HepG2 (cell line): ENCODE measurements around the gene PEPD. TPM values are rescaled to one million over a fixed set of nuclear protein-coding genes. Genes with fewer than 3 reads are reported as not detected.

Source experiments
- HDAC6 ChIP-seq: fragments of 200-600 bp; sonication (generic); IDR thresholded peaks from 2 replicates; pipeline ENCODE4 v1.7.0; 2017; ENCODE audit warnings: mild to moderate bottlenecking, antibody characterized with exemption, low read length, low read depth
- MYNN ChIP-seq: sonication (generic); formaldehyde crosslinking; IDR thresholded peaks from 2 replicates; pipeline ENCODE4 v1.4.0; 2020; ENCODE audit warnings: mild to moderate bottlenecking, low read depth, missing genetic modification reagents
- SNRNP70 ChIP-seq: fragments of 200-400 bp; formaldehyde crosslinking; IDR thresholded peaks from 2 replicates; pipeline ENCODE4 v1.6.1; 2017; ENCODE audit warnings: mild to moderate bottlenecking, low read depth, low read length, moderate library complexity
- TAF15 ChIP-seq: fragments of 200-400 bp; formaldehyde crosslinking; IDR thresholded peaks from one replicate; pipeline ENCODE4 v1.6.1; 2018; ENCODE audit warnings: mild to moderate bottlenecking, low read depth, low read length; ENCODE audit not compliant: poor library complexity, severe bottlenecking
- ZIK1 ChIP-seq: sonication (generic); formaldehyde crosslinking; IDR thresholded peaks from 2 replicates; pipeline ENCODE4 v1.5.0; 2020; ENCODE audit warnings: mild to moderate bottlenecking, low read depth, missing genetic modification reagents, borderline replicate concordance
- ZNF550 ChIP-seq: sonication (generic); formaldehyde crosslinking; IDR thresholded peaks from 2 replicates; pipeline ENCODE4 v1.4.0; 2020; ENCODE audit warnings: mild to moderate bottlenecking, missing genetic modification reagents, borderline replicate concordance
- ZNF713 ChIP-seq: sonication (generic); formaldehyde crosslinking; IDR thresholded peaks from 2 replicates; pipeline ENCODE4 v1.4.0; 2020; ENCODE audit warnings: mild to moderate bottlenecking, missing genetic modification reagents
- polyA plus RNA-seq, 8 experiments: library from polyadenylated mRNA; depleted of rRNA in 3 of 8; stranded (reverse) in 7 of 8; unstranded in 1 of 8; fragments of >200 nt; fragmentation: Illumina TruSeq in 4 of 8; extraction: Trizol in 4 of 8; gene quantifications; 2 replicates each; pipeline versions ENCODE4 v1.2.1 to v1.2.3, GENCODE V29; 2011 to 2016; ENCODE audit warnings: low read depth in 4 of 8, missing spikeins in 1 of 8, mixed read lengths in 1 of 8; ENCODE audit not compliant: insufficient read depth in 1 of 8
- total RNA-seq, 5 experiments: library from RNA; depleted of rRNA; stranded (reverse); fragments of >200 nt; fragmentation: Illumina TruSeq; extraction: Trizol; gene quantifications; 2 replicates each; pipeline ENCODE4 v1.2.3, GENCODE V29; 2016; ENCODE audit warnings: low read depth in 1 of 5
- TF ChIP-seq, protein P1 (sequence below): sonication (generic); formaldehyde crosslinking; IDR thresholded peaks from 2 replicates; pipeline ENCODE4 v1.5.0; 2020; ENCODE audit warnings: mild to moderate bottlenecking, missing genetic modification reagents, borderline replicate concordance
- TF ChIP-seq, protein P2 (sequence below): IDR thresholded peaks from 2 replicates; pipeline ENCODE4 v1.6.1; 2016
- TF ChIP-seq, protein P3 (sequence below): sonication (generic); IDR thresholded peaks from 2 replicates; pipeline ENCODE4 v1.6.1; 2016; ENCODE audit warnings: low read depth, borderline replicate concordance
- TF ChIP-seq, protein P4 (sequence below): sonication (generic); formaldehyde crosslinking; IDR thresholded peaks from 2 replicates; pipeline ENCODE4 v1.8.0; 2022; ENCODE audit warnings: mild to moderate bottlenecking, missing genetic modification reagents, borderline replicate concordance
- TF ChIP-seq, protein P5 (sequence below): sonication (generic); formaldehyde crosslinking; IDR thresholded peaks from 2 replicates; pipeline ENCODE4 v1.5.0; 2020; ENCODE audit warnings: missing genetic modification reagents
- TF ChIP-seq, protein P6 (sequence below): sonication (generic); formaldehyde crosslinking; IDR thresholded peaks from 2 replicates; pipeline ENCODE4 v1.4.0; 2020; ENCODE audit warnings: missing genetic modification reagents

The PEPD gene
- total and polyA plus RNA-seq, 2 of the 13 experiments (the other 11 are each of a cell fraction or from before 2014, with no cell fraction given), result 60.7 to 75.1 TPM

DNA sequence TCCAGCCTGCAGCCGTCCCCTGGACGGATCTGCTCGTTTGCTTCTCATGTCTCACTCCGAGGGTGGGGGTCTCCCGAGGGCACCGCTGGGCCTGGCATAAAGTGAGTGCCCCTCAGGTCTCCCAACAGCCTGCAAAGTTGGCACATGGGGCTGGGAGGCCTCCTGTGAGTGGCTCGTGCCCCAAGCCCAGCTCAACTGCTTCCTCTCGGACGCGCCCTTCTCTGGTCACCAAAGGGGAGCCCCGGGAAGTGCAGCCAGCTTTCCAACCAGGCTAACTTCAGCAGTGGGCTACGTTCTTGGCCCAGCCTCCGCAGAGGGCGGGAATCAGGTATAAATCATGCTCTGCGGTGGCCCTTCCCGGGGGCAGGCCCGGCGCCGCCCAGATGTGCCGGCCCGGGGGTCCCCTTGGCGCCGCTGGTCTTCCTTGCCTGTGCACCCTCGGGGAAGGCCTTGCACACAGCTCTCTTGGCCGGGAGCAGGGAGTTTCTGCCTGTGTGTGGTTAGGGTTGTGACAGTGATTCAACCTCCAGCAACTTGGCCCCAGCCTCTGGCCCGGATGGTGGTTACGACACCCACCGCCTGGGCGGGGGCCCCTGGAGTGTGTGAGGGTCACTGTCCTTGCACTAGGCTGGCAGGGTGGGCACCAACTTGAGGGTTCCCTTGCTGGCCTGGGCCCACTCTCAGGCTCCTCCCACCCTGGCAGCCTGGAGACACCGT, 127.4 kb downstream of the PEPD start (continued):
- TF ChIP-seq, protein P1, sequence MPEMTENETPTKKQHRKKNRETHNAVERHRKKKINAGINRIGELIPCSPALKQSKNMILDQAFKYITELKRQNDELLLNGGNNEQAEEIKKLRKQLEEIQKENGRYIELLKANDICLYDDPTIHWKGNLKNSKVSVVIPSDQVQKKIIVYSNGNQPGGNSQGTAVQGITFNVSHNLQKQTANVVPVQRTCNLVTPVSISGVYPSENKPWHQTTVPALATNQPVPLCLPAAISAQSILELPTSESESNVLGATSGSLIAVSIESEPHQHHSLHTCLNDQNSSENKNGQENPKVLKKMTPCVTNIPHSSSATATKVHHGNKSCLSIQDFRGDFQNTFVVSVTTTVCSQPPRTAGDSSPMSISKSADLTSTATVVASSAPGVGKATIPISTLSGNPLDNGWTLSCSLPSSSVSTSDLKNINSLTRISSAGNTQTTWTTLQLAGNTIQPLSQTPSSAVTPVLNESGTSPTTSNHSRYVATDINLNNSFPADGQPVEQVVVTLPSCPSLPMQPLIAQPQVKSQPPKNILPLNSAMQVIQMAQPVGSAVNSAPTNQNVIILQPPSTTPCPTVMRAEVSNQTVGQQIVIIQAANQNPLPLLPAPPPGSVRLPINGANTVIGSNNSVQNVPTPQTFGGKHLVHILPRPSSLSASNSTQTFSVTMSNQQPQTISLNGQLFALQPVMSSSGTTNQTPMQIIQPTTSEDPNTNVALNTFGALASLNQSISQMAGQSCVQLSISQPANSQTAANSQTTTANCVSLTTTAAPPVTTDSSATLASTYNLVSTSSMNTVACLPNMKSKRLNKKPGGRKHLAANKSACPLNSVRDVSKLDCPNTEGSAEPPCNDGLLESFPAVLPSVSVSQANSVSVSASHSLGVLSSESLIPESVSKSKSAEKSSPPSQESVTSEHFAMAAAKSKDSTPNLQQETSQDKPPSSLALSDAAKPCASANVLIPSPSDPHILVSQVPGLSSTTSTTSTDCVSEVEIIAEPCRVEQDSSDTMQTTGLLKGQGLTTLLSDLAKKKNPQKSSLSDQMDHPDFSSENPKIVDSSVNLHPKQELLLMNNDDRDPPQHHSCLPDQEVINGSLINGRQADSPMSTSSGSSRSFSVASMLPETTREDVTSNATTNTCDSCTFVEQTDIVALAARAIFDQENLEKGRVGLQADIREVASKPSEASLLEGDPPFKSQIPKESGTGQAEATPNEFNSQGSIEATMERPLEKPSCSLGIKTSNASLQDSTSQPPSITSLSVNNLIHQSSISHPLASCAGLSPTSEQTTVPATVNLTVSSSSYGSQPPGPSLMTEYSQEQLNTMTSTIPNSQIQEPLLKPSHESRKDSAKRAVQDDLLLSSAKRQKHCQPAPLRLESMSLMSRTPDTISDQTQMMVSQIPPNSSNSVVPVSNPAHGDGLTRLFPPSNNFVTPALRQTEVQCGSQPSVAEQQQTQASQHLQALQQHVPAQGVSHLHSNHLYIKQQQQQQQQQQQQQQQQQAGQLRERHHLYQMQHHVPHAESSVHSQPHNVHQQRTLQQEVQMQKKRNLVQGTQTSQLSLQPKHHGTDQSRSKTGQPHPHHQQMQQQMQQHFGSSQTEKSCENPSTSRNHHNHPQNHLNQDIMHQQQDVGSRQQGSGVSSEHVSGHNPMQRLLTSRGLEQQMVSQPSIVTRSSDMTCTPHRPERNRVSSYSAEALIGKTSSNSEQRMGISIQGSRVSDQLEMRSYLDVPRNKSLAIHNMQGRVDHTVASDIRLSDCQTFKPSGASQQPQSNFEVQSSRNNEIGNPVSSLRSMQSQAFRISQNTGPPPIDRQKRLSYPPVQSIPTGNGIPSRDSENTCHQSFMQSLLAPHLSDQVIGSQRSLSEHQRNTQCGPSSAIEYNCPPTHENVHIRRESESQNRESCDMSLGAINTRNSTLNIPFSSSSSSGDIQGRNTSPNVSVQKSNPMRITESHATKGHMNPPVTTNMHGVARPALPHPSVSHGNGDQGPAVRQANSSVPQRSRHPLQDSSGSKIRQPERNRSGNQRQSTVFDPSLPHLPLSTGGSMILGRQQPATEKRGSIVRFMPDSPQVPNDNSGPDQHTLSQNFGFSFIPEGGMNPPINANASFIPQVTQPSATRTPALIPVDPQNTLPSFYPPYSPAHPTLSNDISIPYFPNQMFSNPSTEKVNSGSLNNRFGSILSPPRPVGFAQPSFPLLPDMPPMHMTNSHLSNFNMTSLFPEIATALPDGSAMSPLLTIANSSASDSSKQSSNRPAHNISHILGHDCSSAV (CRISPR knock-in tag), result no peak
- TF ChIP-seq ZNF713 (no peak), ZNF550 (CRISPR knock-in tag) (no peak), SNRNP70 (no peak), HDAC6 (no peak), TAF15 (no peak), MYNN (no peak), ZIK1 (CRISPR knock-in tag) (no peak; the same call in 1 of the 2 replicates)
- TF ChIP-seq, protein P2, sequence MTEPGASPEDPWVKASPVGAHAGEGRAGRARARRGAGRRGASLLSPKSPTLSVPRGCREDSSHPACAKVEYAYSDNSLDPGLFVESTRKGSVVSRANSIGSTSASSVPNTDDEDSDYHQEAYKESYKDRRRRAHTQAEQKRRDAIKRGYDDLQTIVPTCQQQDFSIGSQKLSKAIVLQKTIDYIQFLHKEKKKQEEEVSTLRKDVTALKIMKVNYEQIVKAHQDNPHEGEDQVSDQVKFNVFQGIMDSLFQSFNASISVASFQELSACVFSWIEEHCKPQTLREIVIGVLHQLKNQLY (CRISPR knock-in tag), result no peak
- TF ChIP-seq, protein P3, sequence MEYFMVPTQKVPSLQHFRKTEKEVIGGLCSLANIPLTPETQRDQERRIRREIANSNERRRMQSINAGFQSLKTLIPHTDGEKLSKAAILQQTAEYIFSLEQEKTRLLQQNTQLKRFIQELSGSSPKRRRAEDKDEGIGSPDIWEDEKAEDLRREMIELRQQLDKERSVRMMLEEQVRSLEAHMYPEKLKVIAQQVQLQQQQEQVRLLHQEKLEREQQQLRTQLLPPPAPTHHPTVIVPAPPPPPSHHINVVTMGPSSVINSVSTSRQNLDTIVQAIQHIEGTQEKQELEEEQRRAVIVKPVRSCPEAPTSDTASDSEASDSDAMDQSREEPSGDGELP, result peak; percentile 40; the same call in 1 of the 2 replicates
- TF ChIP-seq, protein P4, sequence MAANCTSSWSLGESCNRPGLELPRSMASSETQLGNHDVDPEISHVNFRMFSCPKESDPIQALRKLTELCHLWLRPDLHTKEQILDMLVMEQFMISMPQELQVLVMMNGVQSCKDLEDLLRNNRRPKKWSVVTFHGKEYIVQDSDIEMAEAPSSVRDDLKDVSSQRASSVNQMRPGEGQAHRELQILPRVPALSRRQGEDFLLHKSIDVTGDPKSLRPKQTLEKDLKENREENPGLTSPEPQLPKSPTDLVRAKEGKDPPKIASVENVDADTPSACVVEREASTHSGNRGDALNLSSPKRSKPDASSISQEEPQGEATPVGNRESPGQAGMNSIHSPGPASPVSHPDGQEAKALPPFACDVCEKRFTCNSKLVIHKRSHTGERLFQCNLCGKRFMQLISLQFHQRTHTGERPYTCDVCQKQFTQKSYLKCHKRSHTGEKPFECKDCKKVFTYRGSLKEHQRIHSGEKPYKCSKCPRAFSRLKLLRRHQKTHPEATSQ (CRISPR knock-in tag), result no peak; the same call in 1 of the 2 replicates
- TF ChIP-seq, protein P5, sequence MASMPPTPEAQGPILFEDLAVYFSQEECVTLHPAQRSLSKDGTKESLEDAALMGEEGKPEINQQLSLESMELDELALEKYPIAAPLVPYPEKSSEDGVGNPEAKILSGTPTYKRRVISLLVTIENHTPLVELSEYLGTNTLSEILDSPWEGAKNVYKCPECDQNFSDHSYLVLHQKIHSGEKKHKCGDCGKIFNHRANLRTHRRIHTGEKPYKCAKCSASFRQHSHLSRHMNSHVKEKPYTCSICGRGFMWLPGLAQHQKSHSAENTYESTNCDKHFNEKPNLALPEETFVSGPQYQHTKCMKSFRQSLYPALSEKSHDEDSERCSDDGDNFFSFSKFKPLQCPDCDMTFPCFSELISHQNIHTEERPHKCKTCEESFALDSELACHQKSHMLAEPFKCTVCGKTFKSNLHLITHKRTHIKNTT (CRISPR knock-in tag), result no peak
- TF ChIP-seq, protein P6, sequence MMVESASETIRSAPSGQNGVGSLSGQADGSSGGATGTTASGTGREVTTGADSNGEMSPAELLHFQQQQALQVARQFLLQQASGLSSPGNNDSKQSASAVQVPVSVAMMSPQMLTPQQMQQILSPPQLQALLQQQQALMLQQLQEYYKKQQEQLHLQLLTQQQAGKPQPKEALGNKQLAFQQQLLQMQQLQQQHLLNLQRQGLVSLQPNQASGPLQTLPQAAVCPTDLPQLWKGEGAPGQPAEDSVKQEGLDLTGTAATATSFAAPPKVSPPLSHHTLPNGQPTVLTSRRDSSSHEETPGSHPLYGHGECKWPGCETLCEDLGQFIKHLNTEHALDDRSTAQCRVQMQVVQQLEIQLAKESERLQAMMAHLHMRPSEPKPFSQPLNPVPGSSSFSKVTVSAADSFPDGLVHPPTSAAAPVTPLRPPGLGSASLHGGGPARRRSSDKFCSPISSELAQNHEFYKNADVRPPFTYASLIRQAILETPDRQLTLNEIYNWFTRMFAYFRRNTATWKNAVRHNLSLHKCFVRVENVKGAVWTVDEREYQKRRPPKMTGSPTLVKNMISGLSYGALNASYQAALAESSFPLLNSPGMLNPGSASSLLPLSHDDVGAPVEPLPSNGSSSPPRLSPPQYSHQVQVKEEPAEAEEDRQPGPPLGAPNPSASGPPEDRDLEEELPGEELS (CRISPR knock-in tag), result 0 out of 2 replicates have a peak, but pooled peaks have one; percentile 10
